Mesenchymal stem cell (in vitro differentiated cells and primary cell): ENCODE data around the gene STAM2.

Experiments used
- DNase-seq: peaks from one replicate; pipeline ENCODE4 v3.0.0-alpha.2; 2013
- H2AFZ ChIP-seq: one replicate; pipeline ENCODE4 v1.6.1; 2013; ENCODE audit warnings: low read depth, mild to moderate bottlenecking, control low read depth, inconsistent platforms, low read length, moderate library complexity
- H2AK5ac ChIP-seq: 2 replicates; pipeline ENCODE4 v1.6.1; 2013; ENCODE audit warnings: low read length, moderate library complexity, mild to moderate bottlenecking, inconsistent platforms; ENCODE audit not compliant: severe bottlenecking
- H2BK120ac ChIP-seq: one replicate; pipeline ENCODE4 v1.6.1; 2013; ENCODE audit warnings: low read depth, mild to moderate bottlenecking, inconsistent platforms, low read length, moderate library complexity
- H2BK12ac ChIP-seq, 2 experiments: one replicate each; pipeline ENCODE4 v1.6.1; 2013; ENCODE audit warnings: inconsistent platforms in 2 of 2, low read length in 2 of 2, mild to moderate bottlenecking in 2 of 2, moderate library complexity in 2 of 2, control low read depth in 1 of 2
- H2BK15ac ChIP-seq: one replicate; pipeline ENCODE4 v1.6.1; 2013; ENCODE audit warnings: mild to moderate bottlenecking, low read depth, inconsistent platforms; ENCODE audit not compliant: poor library complexity, severe bottlenecking
- H2BK5ac ChIP-seq: 2 replicates; pipeline ENCODE4 v1.6.1; 2013; ENCODE audit warnings: low read depth, mild to moderate bottlenecking, low read length, control low read depth, inconsistent platforms; ENCODE audit not compliant: poor library complexity, severe bottlenecking
- H3K14ac ChIP-seq, 2 experiments: one replicate each; pipeline ENCODE4 v1.6.1; 2013; ENCODE audit warnings: inconsistent platforms in 2 of 2, low read length in 2 of 2, control low read depth in 1 of 2, mild to moderate bottlenecking in 1 of 2, moderate library complexity in 1 of 2
- H3K18ac ChIP-seq, 2 experiments: one replicate each; pipeline ENCODE4 v1.6.1; 2013; ENCODE audit warnings: inconsistent platforms in 2 of 2, low read length in 2 of 2, control low read depth in 1 of 2, low read depth in 1 of 2, mild to moderate bottlenecking in 1 of 2
- H3K23ac ChIP-seq, 2 experiments: one replicate each; pipeline ENCODE4 v1.6.1; 2013; ENCODE audit warnings: inconsistent platforms in 2 of 2, low read length in 2 of 2, mild to moderate bottlenecking in 2 of 2, moderate library complexity in 2 of 2, control low read depth in 1 of 2
- H3K27ac ChIP-seq: 2 replicates; pipeline ENCODE4 v1.5.1; 2013; ENCODE audit warnings: mild to moderate bottlenecking, moderate library complexity, low read length, control low read depth, inconsistent platforms; ENCODE audit not compliant: poor library complexity, severe bottlenecking
- H3K27me3 ChIP-seq, 2 experiments: 2 replicates each; pipeline versions ENCODE4 v1.6.1 to v1.7.0; 2013; ENCODE audit warnings: low read length in 2 of 2, mild to moderate bottlenecking in 2 of 2, moderate library complexity in 2 of 2, control low read depth in 1 of 2, inconsistent platforms in 1 of 2; ENCODE audit not compliant: control insufficient read depth in 1 of 2, insufficient read depth in 1 of 2
- H3K36me3 ChIP-seq, 2 experiments: 2 replicates each; pipeline versions ENCODE4 v1.6.1 to v1.7.0; 2013; ENCODE audit warnings: low read length in 2 of 2, control low read depth in 1 of 2, inconsistent platforms in 1 of 2, low read depth in 1 of 2, mild to moderate bottlenecking in 1 of 2; ENCODE audit not compliant: insufficient read depth in 2 of 2, control insufficient read depth in 1 of 2
- H3K4ac ChIP-seq, 2 experiments: one replicate each; pipeline ENCODE4 v1.6.1; 2013; ENCODE audit warnings: inconsistent platforms in 2 of 2, low read length in 2 of 2, mild to moderate bottlenecking in 2 of 2, moderate library complexity in 2 of 2, control low read depth in 1 of 2, low read depth in 1 of 2
- H3K4me1 ChIP-seq: 2 replicates; pipeline ENCODE4 v1.6.1; 2013; ENCODE audit warnings: low read depth, low read length, control low read depth; ENCODE audit not compliant: control insufficient read depth, insufficient read depth
- H3K4me2 ChIP-seq: 2 replicates; pipeline ENCODE4 v1.6.1; 2013; ENCODE audit warnings: low read length, mild to moderate bottlenecking, inconsistent platforms; ENCODE audit not compliant: poor library complexity, severe bottlenecking
- H3K4me3 ChIP-seq, 2 experiments: 2 replicates each; pipeline versions ENCODE4 v1.5.1 to v1.7.0; 2013; ENCODE audit warnings: low read length in 2 of 2, mild to moderate bottlenecking in 2 of 2, control low read depth in 1 of 2, low read depth in 1 of 2; ENCODE audit not compliant: insufficient read depth in 1 of 2
- H3K79me1 ChIP-seq: replicated peaks from 2 replicates; pipeline ENCODE4 v1.6.1; 2013; ENCODE audit warnings: mild to moderate bottlenecking, control low read depth, low read length, inconsistent platforms; ENCODE audit not compliant: poor library complexity, severe bottlenecking
- H3K9ac ChIP-seq: 2 replicates; pipeline ENCODE4 v1.7.0; 2013; ENCODE audit warnings: mild to moderate bottlenecking, low read length, moderate library complexity
- H3K9me3 ChIP-seq: 2 replicates; pipeline ENCODE4 v1.7.0; 2013; ENCODE audit warnings: mild to moderate bottlenecking, low read length; ENCODE audit not compliant: control insufficient read depth
- H4K8ac ChIP-seq: one replicate; pipeline ENCODE4 v1.6.1; 2013; ENCODE audit warnings: inconsistent platforms, mild to moderate bottlenecking, low read length, moderate library complexity
- H4K91ac ChIP-seq: one replicate; pipeline ENCODE4 v1.6.1; 2013; ENCODE audit warnings: mild to moderate bottlenecking, low read length, inconsistent platforms
- WGBS: methylation state at CpG from one replicate; pipeline ENCODE4 v1.1.7; 2013; ENCODE audit warnings: mixed read lengths; 5-methylcytosine and 5-hydroxymethylcytosine counted together

STAM2 gene

GRCh38 chr2:152078662-152079061 lies 96.9 kb downstream of the STAM2 start:
- H2BK5ac ChIP-seq = no peak overlapping the region
- no peaks in the 10 kb centered on the region for H3K36me3 ChIP-seq
- H2AFZ ChIP-seq = no peak overlapping the region
- no peak overlapping the region for H3K4ac ChIP-seq
- H3K4me3 ChIP-seq = no peak overlapping the region
- no peak overlapping the region for H3K27ac ChIP-seq
- H2BK120ac ChIP-seq = no peak overlapping the region
- H3K4me1 ChIP-seq = no peaks in the 10 kb centered on the region
- DNase-seq = no peak
- no peak overlapping the region for H2BK12ac ChIP-seq
- peaks cover 0 to 15% of the 10 kb centered on the region in 2 experiments for H3K27me3 ChIP-seq
- WGBS = no CpG with 5 or more reads among the region's 2 CpGs
- H4K91ac ChIP-seq = no peak overlapping the region
- no peak overlapping the region for H2BK15ac ChIP-seq
- H4K8ac ChIP-seq = no peak overlapping the region
- H3K23ac ChIP-seq = no peak overlapping the region
- no peak overlapping the region for H3K18ac ChIP-seq
- no peak overlapping the region for H3K4me2 ChIP-seq
- H3K79me1 ChIP-seq = no peaks in the 10 kb centered on the region
- no peak overlapping the region for H3K14ac ChIP-seq
- H3K9ac ChIP-seq = no peak overlapping the region
- H2AK5ac ChIP-seq = no peak overlapping the region
- no peaks in the 10 kb centered on the region for H3K9me3 ChIP-seq

GRCh38 chr2:152078023-152078422 lies 97.5 kb downstream of the STAM2 start:
- H3K9me3 ChIP-seq = no peaks in the 10 kb centered on the region
- no peak overlapping the region for H3K4ac ChIP-seq
- no peak overlapping the region for H3K23ac ChIP-seq
- H2BK15ac ChIP-seq = no peak overlapping the region
- no peak overlapping the region for H2BK12ac ChIP-seq
- H3K36me3 ChIP-seq = no peaks in the 10 kb centered on the region
- no peak for DNase-seq
- H4K8ac ChIP-seq = no peak overlapping the region
- no peak overlapping the region for H3K4me2 ChIP-seq
- H3K4me3 ChIP-seq = no peak overlapping the region
- H2BK120ac ChIP-seq = no peak overlapping the region
- no peak overlapping the region for H2AK5ac ChIP-seq
- H3K9ac ChIP-seq = no peak overlapping the region
- 95% methylated on average over 7 of the region's 9 CpGs for WGBS
- H3K27me3 ChIP-seq = peaks cover 0 to 22% of the 10 kb centered on the region in 2 experiments
- H2AFZ ChIP-seq = no peak overlapping the region
- no peak overlapping the region for H2BK5ac ChIP-seq
- H3K4me1 ChIP-seq = no peaks in the 10 kb centered on the region
- H3K79me1 ChIP-seq = no peaks in the 10 kb centered on the region
- H3K14ac ChIP-seq = no peak overlapping the region
- no peak overlapping the region for H3K27ac ChIP-seq
- no peak overlapping the region for H3K18ac ChIP-seq
- no peak overlapping the region for H4K91ac ChIP-seq

- H2BK120ac ChIP-seq = no peak overlapping the region
- WGBS = 76% methylated on average over 4 of the region's 4 CpGs
- no peaks in the 10 kb centered on the region for H3K9me3 ChIP-seq
- no peak overlapping the region for H2BK15ac ChIP-seq
- no peak for DNase-seq
- H3K4me3 ChIP-seq = no peak overlapping the region
- no peak overlapping the region for H2BK5ac ChIP-seq
- peaks cover 0 to 24% of the 10 kb centered on the region in 2 experiments for H3K27me3 ChIP-seq
- no peak overlapping the region for H3K14ac ChIP-seq
- H3K4me2 ChIP-seq = no peak overlapping the region
- no peaks in the 10 kb centered on the region for H3K79me1 ChIP-seq
- H2AFZ ChIP-seq = no peak overlapping the region
- H3K9ac ChIP-seq = no peak overlapping the region
- no peak overlapping the region for H3K18ac ChIP-seq
- H4K91ac ChIP-seq = no peak overlapping the region
- H3K4ac ChIP-seq = no peak overlapping the region
- H3K4me1 ChIP-seq = no peaks in the 10 kb centered on the region
- no peak overlapping the region for H3K27ac ChIP-seq
- H2BK12ac ChIP-seq = no peak overlapping the region
- H3K23ac ChIP-seq = no peak overlapping the region
- no peaks in the 10 kb centered on the region for H3K36me3 ChIP-seq
- H4K8ac ChIP-seq = no peak overlapping the region
- H2AK5ac ChIP-seq = no peak overlapping the region
Observed at GRCh38 chr2:152075461-152076050, 100.0 kb downstream of the STAM2 start.

GRCh38 chr2:152072011-152072410 lies 103.6 kb downstream of the STAM2 start:
- DNase-seq = no peak
- Histone ChIP-seq H3K27ac (no peak overlapping the region), H3K4me1 (no peaks in the 10 kb centered on the region), H2AFZ (no peak overlapping the region), H2AK5ac (no peak overlapping the region), H2BK15ac (no peak overlapping the region), H3K9ac (no peak overlapping the region), H3K4me2 (no peak overlapping the region), H3K4ac (no peak overlapping the region), H3K27me3 (peaks cover 0 to 40% of the 10 kb centered on the region in 2 experiments), H3K79me1 (no peaks in the 10 kb centered on the region), H3K36me3 (no peaks in the 10 kb centered on the region), H2BK120ac (no peak overlapping the region), H3K4me3 (no peak overlapping the region), H3K18ac (no peak overlapping the region), H3K23ac (no peak overlapping the region), H2BK12ac (no peak overlapping the region), H3K9me3 (no peaks in the 10 kb centered on the region), H4K91ac (no peak overlapping the region), H2BK5ac (no peak overlapping the region), H3K14ac (no peak overlapping the region), H4K8ac (no peak overlapping the region)
- 100% methylated on average over 1 of the region's 2 CpGs for WGBS
